A673 (cell line): ENCODE data around the gene IKBKE. TPM values are rescaled to one million over a fixed set of nuclear protein-coding genes. Genes with fewer than 3 reads are reported as not detected.

Experiments used
- BruUV-seq: library from RNA; stranded (reverse); fragments of 400-500 nt; replicated peaks from 2 replicates; lab custom pipeline; 2021; lab: Mats Ljungman, UMichigan
- CTCF ChIA-PET: fragments of 300-600 bp; sonication (Branson Sonifier 250); formaldehyde crosslinking; loops from one replicate; lab custom pipeline; 2022; ENCODE audit warnings: antibody characterized with exemption; lab: Charles Lee
- POLR2A ChIA-PET: fragments of 300-600 bp; sonication (Branson Sonifier 250); formaldehyde crosslinking; loops from one replicate; lab custom pipeline; 2022; ENCODE audit warnings: antibody characterized with exemption; ENCODE audit not compliant: low non-redundant PET; lab: Charles Lee
- DNase-seq: peaks from one replicate; pipeline ENCODE4 v3.0.0-alpha.2; 2015; ENCODE audit warnings: low spot score
- H3K27ac ChIP-seq: fragments of 200-600 bp; sonication (generic); 2 replicates; pipeline ENCODE4 v1.5.1; 2016; ENCODE audit warnings: mixed run types, low read depth, mild to moderate bottlenecking, mixed read lengths, antibody characterized with exemption, low read length; ENCODE audit not compliant: poor library complexity, severe bottlenecking
- H3K27me3 ChIP-seq: fragments of 200-600 bp; sonication (generic); replicated peaks from 2 replicates; pipeline ENCODE4 v1.6.1; 2017; ENCODE audit warnings: mixed run types, low read depth, mild to moderate bottlenecking, mixed read lengths, antibody characterized with exemption, low read length; ENCODE audit not compliant: insufficient read depth, poor library complexity
- H3K36me3 ChIP-seq: fragments of 200-600 bp; sonication (generic); 2 replicates; pipeline ENCODE4 v1.6.1; 2016; ENCODE audit warnings: mixed run types, mild to moderate bottlenecking, mixed read lengths, antibody characterized with exemption, low read length; ENCODE audit not compliant: insufficient read depth, poor library complexity, severe bottlenecking
- H3K4me1 ChIP-seq: fragments of 200-600 bp; sonication (generic); 2 replicates; pipeline ENCODE4 v1.6.1; 2017; ENCODE audit warnings: mixed run types, mild to moderate bottlenecking, mixed read lengths, antibody characterized with exemption, low read length; ENCODE audit not compliant: insufficient read depth, poor library complexity, severe bottlenecking
- H3K4me3 ChIP-seq: fragments of 200-600 bp; sonication (generic); 2 replicates; pipeline ENCODE4 v1.5.1; 2016; ENCODE audit warnings: low read depth, mixed run types, mild to moderate bottlenecking, mixed read lengths, low read length; ENCODE audit not compliant: poor library complexity, severe bottlenecking
- H3K9me3 ChIP-seq: fragments of 200-600 bp; sonication (generic); 2 replicates; pipeline ENCODE4 v1.6.1; 2016; ENCODE audit warnings: mixed run types, low read depth, mild to moderate bottlenecking, mixed read lengths, antibody characterized with exemption, low read length; ENCODE audit not compliant: poor library complexity, severe bottlenecking
- EZH2 ChIP-seq: fragments of 200-600 bp; sonication (generic); IDR thresholded peaks from 2 replicates; pipeline ENCODE4 v1.6.1; 2017; ENCODE audit warnings: borderline replicate concordance, low read depth, mild to moderate bottlenecking, mixed read lengths, antibody characterized with exemption, low read length; ENCODE audit not compliant: poor library complexity, severe bottlenecking
- intact Hi-C: fragments of 100-400 bp; cut with micrococcal nuclease; formaldehyde crosslinking; loops from one replicate; pipeline ENCODE4 v1.10.0; 2022; ENCODE audit not compliant: unreplicated experiment
- total RNA-seq: library from RNA; stranded (reverse); gene quantifications from 2 replicates; pipeline ENCODE4 v1.2.3, GENCODE V29; 2021
- TF ChIP-seq, protein P1 (sequence below): fragments of 300-800, 200-600 bp; sonication (generic); conservative IDR thresholded peaks from 2 replicates; pipeline ENCODE4 v1.5.1; 2017; ENCODE audit warnings: low read depth, mild to moderate bottlenecking, antibody characterized with exemption, low read length, moderate library complexity, mixed read lengths

IKBKE gene
- total RNA-seq, 1 experiment from 2014 or later: 2.9 TPM

DNA sequence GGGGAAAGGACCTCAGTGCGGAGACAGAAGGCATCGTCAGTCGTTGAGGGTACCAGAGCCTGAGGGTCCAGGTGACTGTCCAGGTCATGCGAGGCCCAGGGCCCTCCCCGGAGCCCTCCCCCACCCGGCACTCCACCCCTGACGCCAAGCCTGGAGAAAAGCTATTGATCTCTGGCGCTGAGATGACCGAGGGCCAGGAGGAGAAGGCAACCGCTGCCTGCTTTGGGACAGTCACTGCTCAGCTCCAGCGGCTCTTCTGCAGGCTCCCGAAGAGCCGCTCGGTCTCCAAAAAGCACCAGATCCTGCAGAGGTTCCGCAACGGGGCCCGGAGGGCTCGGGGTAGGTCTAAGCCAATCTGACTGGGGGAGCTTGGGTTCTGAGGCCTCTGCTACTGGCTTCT lies 47.9 kb downstream of the IKBKE start:
- BruUV-seq: no TSS peak
- no peaks in the 10 kb centered on the region for H3K27me3 ChIP-seq
- no peaks in the 10 kb centered on the region for H3K9me3 ChIP-seq
- ChIA-PET POLR2A (no interaction called here), CTCF (no interaction called here)
- H3K4me3 ChIP-seq: no peak overlapping the region
- no peak for DNase-seq
- H3K27ac ChIP-seq: no peak overlapping the region
- intact Hi-C loops: no loop called here
- no peaks in the 10 kb centered on the region for H3K4me1 ChIP-seq
- H3K36me3 ChIP-seq: no peaks in the 10 kb centered on the region
- TF ChIP-seq EZH2: no peak
- TF ChIP-seq, protein P1, sequence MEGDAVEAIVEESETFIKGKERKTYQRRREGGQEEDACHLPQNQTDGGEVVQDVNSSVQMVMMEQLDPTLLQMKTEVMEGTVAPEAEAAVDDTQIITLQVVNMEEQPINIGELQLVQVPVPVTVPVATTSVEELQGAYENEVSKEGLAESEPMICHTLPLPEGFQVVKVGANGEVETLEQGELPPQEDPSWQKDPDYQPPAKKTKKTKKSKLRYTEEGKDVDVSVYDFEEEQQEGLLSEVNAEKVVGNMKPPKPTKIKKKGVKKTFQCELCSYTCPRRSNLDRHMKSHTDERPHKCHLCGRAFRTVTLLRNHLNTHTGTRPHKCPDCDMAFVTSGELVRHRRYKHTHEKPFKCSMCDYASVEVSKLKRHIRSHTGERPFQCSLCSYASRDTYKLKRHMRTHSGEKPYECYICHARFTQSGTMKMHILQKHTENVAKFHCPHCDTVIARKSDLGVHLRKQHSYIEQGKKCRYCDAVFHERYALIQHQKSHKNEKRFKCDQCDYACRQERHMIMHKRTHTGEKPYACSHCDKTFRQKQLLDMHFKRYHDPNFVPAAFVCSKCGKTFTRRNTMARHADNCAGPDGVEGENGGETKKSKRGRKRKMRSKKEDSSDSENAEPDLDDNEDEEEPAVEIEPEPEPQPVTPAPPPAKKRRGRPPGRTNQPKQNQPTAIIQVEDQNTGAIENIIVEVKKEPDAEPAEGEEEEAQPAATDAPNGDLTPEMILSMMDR: no peak

- intact Hi-C loops: no loop called here
- DNase-seq: no peak
- ChIA-PET POLR2A (no interaction called here), CTCF (interaction anchor here (0.6 kb wide), 1 partner anchor 665 kb away, joined by 3 read pairs; no protein-coding TSS in a partner anchor)
- Histone ChIP-seq H3K36me3 (no peaks in the 10 kb centered on the region), H3K27ac (no peak overlapping the region), H3K4me3 (no peak overlapping the region), H3K27me3 (no peaks in the 10 kb centered on the region), H3K9me3 (no peaks in the 10 kb centered on the region), H3K4me1 (no peaks in the 10 kb centered on the region)
- TF ChIP-seq, protein P1: no peak
- TF ChIP-seq EZH2: no peak
- BruUV-seq: no TSS peak
Measured at GRCh38 chr1:206518743-206519142, 48.5 kb downstream of the IKBKE start.

GRCh38 chr1:206521127-206521526 lies 50.9 kb downstream of the IKBKE start:
- POLR2A ChIA-PET: no interaction called here
- Histone ChIP-seq H3K36me3 (no peaks in the 10 kb centered on the region), H3K27me3 (no peaks in the 10 kb centered on the region), H3K27ac (no peak overlapping the region), H3K4me3 (no peak overlapping the region), H3K9me3 (no peaks in the 10 kb centered on the region), H3K4me1 (no peaks in the 10 kb centered on the region)
- CTCF ChIA-PET: no interaction called here
- no TSS peak for BruUV-seq
- TF ChIP-seq, protein P1: no peak
- TF ChIP-seq EZH2: no peak
- no peak for DNase-seq
- intact Hi-C loops: no loop called here
